ENCODE results near the gene SGCA.

The SGCA gene

GRCh38 chr17:50165867-50166517 lies at the start of gene SGCA:
Gene SGCA (plus strand): TSS chr17:50166005. CDS start chr17:50166041, 36 bp downstream.
- DNase-seq = no peak

GRCh38 chr17:50117202-50118051 lies 48.4 kb upstream of the SGCA start:
- DNase-seq = peak; percentile 58

DNA sequence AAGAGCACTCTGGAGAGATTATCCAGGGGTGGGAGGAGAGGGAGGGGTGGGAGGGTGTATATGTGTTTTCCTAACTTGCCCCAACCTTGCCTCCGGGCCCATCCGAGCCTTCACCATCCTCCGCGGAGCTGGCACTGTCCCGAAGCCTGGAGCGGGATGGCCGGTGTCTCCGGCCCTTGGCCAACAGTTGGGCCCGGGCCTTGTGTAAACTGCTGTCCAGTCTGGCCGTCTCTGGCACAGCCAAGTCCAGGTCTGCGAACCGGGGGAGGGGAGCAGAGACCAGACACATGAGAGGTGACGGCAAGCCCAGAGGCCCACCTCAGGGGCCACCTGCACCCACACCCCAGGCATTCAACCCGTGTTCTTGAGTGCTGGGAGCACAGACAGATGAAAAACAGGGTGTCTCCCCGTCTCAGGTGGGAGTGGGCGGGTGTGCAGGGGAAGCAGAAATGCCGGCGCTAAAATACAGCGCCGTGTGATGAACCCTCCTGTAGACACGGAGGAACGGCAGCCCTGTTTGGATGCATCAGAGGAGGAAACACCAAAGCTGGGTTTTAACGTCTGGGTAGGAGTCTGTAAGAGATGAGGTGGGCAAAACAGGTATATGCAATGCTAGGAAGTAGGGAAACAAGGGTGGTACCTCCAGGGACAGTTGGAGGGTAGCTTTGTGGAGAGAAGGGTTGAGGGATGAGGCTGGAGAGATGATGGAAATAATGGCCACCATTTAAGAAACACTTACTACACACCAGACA lies 47.6 kb upstream of the SGCA start:
- no peak for DNase-seq

GRCh38 chr17:50118828-50119218 lies 47.0 kb upstream of the SGCA start:
- no peak for DNase-seq

DNA sequence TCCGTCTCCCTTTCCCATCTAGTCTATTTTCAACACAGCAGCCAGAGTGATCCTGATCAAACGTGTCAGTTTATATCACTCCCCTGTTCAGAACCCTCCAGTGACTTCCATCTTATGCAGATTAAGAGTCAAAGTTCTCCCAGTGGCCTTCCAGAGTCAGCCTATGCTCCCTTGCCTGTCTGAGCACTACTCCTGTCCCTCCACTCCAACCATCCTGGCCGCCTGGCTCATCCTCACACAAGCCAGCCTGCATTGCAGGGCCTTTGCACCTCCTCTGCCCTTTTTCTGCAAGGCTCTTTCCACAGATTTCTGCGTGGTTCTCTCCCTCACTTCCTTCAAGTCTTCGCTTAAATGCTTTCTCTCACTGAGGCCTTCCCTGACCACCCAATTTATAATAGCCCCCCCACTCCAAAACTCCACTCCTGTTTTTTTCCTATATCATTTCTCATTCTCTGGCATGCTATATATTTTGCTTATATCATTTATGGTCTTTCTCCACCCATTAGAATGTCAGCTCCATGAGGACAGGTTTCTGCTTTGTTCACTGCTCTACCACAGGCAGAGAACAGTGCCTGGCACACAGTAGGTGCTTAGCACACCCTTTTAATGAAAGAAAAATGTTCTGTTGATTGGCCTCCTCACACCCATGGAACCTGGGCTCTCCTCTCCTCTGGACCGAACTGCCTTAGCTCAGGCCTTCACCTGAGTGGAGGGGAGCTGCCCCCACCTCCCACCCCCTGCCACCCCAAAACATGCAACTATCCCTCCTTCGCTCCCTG lies 45.1 kb upstream of the SGCA start:
- no peak for DNase-seq

GRCh38 chr17:50122945-50123344 lies 42.9 kb upstream of the SGCA start:
- no peak for DNase-seq

- DNase-seq = no peak
Measured at GRCh38 chr17:50123649-50124349, 42.0 kb upstream of the SGCA start.

DNA sequence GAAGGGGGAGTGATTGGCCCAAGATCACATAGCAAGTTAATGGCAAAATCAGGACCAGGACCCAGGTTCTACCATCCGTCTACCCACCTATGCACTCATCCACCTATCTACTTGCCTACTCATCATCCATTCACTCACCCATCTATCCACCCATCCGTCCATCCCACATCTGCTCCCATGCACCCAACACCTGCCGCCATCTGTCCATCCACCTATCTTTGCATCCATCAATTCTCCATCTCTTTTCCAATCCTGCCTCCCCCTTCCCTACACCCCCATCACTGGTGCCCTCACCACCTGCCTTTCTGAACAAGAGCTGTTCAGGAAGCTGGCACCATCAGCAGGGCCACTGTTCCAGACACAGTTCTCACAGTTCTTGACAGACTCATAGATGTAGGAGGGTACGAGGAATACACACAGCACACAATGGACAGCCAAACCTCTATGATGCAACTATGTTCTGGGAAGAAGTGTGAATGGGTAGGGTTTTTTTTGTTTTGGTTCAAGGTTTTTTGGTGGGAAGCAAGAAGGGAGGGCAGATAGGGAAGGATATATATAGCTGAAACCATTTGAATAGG lies 40.3 kb upstream of the SGCA start:
- DNase-seq = no peak

- no peak for DNase-seq
Measured at GRCh38 chr17:50127697-50128361, 38.0 kb upstream of the SGCA start.

DNA sequence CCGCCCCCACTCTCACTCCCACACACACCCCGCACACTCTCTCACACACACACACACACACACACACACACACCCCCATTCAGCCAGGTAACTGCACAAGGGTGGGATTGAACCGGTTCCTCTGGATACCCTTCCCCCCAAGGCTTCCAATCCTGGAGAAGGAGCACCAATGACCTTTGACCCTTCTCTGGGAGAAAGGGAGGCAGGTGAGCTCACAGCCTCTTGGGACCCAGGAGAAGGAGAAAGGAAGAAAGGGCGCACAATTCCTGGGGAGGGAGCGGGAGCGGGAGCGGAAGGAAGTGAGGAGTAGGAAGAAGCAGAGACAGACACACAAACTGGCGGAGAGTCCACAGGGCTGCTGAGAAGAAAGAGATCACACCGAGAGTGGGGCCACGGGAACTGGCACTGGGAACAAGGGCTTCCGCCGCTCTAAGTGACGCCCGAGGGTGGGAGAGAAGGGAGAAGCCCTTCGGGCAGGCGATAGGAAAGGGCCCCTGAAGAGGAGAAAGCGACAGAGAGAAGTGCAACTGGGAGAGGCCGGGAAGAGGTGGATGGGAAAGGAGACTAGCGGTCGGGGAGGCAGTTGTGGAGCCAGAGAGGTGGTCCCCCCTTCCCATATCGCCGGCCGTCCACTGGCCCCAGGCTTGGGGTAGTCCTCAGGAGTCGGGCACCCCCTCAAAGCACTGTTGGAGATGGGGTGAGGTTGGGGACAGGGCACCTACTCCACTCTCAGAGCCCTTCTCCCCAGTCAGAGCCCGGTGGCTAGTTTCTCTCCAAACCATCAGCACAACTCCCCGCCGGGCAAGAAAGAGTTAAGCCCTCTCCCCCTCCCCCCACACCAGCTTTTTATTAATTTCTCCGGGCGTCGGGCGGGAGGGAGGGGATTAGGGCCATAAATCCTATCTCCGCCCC lies 37.1 kb upstream of the SGCA start:
- no peak for DNase-seq

DNA sequence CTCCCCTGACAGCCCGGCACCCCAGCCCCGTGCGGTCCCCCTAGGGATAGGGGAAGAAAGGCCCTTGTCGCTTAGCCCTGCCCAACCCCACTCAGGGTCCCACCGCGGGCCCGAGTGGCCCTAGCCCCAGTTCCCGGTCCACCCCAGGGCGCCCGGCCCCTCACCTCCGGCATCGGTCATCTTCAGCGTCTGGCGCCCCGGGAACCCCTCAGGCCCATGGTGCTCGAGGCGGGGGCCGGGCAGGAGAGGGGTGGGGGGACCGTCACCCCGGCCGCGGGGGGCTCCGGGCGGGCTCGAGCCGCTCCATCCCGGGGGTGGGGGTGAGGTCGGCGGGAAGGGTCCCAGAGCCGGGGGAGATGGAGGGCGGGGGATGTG lies 36.5 kb upstream of the SGCA start:
- DNase-seq = no peak

DNA sequence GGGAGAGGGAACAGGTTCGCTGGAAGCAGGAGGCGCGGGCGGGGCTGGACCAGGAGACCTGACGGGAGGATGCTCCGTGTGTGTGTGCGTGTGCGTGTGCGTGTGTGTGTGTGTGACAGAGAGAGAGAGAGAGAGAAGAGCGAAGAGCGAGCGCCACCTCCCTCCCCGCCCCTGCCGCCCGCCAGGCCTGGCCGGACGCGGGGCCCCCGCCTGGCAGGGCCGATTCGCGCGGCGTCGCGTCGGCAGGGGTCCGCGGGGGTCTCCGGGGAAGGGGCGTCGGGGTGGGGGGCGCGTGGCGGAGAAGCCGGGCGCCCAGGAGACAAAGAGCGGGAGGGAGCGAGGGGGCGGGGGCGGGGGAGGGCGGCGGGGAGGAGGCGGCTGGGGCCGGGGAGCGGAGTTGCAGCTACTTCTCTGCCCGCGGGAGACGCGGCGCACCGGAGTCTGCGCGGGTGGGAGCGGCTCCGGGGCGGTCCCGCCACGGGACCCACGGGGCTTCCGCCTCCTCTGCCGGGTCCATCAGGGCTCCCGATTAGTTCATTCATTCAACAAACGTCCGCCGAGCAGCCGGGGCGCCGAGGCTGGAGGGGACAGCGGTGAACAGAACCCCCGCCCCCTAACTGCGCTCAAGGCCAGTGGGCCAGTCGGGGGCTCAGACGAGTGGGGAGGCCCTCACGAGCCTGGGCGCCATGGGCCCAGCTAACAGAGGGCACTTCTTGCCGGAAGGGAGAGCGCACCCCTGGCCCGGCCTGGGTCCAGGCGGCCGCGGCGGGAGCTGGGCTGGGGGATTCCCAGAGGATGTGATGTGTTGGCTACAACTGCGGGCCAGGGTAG lies 35.9 kb upstream of the SGCA start, which contains the start of gene SAMD14:
SAMD14 (minus strand) TSS at position 433 of the 831 bp plus-strand sequence. CDS start 5,201 bp downstream, outside the sequence.
- DNase-seq = peak; percentile 46

DNA sequence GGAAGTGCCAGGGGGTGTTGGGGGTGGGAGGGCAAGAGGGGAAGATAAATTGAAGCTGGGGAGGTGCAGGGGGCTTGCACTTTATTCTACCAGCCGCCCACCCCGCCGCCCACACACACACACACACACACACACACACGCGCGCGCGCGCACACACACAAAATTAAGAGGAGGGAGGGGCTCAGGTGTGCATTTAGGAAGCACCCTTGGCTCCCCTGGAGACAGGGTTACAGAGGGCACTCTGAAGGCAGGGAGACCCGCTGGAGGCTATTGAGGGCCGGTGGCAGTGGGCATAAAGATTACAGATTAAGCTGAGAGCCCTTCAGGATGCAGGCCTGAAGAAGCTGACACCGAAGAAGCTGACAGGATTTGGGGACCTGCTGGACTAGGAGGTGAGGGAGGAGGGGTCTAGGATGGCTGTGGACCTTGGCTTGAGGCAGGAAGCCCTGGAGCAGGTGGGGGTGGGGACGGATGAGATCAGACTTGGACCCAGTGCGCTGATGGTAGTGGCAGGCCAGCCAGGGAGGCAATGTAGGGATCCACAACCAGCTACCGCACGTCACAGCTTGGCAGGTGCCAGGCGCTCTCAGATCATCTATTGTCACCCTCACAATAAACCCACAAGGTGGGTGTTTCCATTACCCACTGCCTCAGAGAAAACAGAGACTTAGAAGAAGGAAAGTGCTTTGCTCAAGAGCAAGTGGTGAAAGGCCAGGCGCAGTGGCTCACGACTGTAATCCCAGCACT lies 35.1 kb upstream of the SGCA start:
- DNase-seq = no peak

- DNase-seq = no peak
Measured at GRCh38 chr17:50132104-50132794, 33.6 kb upstream of the SGCA start.

DNA sequence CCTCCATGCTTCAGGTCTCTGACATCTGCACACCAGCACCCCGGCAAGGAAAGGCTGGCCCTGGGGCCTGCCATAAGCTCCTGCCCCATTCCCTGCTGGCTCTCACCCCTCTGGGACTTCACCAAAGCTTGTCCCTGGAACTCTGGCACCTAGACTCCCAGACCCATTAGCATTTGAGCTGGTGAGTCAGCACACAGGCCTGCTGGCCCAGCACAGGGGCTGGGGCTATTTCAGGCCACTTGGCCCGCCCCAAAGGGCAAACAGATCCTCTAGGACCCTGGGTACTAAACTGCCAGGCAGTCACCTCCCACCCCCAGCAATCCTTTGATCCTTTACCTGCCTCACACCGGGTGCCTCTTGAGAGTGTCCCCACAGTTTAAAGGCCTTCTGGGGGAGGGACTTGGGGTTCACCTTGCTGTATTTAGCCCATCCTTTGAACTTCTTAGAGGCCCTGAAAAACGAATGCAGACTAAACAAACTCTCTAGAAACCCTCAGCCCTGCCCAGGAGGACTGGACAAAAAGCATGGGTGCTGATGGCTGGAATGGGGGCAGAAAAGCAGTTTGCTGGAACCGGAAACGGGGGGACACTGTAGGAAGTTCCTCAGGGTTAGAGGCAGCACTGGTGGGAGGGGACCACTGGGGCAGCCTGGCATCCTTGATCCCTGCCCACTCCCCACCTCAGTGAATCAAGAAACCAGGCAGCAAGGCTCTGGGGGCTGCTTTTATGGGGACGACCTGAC lies 32.6 kb upstream of the SGCA start:
- DNase-seq = no peak

DNA sequence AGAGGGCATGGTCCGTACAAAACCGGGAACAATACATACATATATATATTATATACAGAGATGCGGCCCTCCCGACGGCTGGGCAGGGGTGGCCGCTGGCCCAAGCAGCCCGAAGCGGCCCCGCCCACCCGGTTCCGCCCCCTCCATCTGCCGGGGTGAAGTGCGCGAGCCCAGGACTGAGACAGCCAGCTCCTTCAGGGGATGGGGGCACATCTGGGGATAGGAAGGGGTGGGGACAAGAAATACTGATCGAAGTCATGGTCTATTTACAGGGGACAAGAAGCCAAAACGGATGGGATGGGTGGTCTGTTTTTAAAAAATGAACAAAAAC lies 32.1 kb upstream of the SGCA start:
- DNase-seq = no peak

Data from stimulated activated naive CD4-positive, alpha-beta T cell treated with Interleukin-2 at 50 U/mL for 16 hours (primary cell).